Osteoblast (primary cell): ENCODE measurements around the gene SH2D6. TPM values are rescaled to one million over a fixed set of nuclear protein-coding genes. Genes with fewer than 3 reads are reported as not detected.

Experiments
- DNase-seq: peaks from one replicate; pipeline ENCODE4 v3.0.0; 2011; ENCODE audit warnings: low spot score, mixed read lengths; ENCODE audit not compliant: insufficient read length; ENCODE audit errors: missing footprints
- H2AFZ ChIP-seq: 2 replicates; pipeline ENCODE4 v1.6.0; 2011; ENCODE audit warnings: mild to moderate bottlenecking, low read length
- H3K27ac ChIP-seq: 2 replicates; pipeline ENCODE4 v1.5.1; 2011; ENCODE audit warnings: mild to moderate bottlenecking, low read depth, low read length, moderate library complexity
- H3K27me3 ChIP-seq: 2 replicates; pipeline ENCODE4 v1.6.0; 2012; ENCODE audit warnings: mild to moderate bottlenecking, control low read depth, inconsistent platforms, low read length, moderate library complexity; ENCODE audit not compliant: insufficient read depth
- H3K36me3 ChIP-seq: 2 replicates; pipeline ENCODE4 v1.5.1; 2011; ENCODE audit warnings: mild to moderate bottlenecking, low read length, control low read depth, moderate library complexity; ENCODE audit not compliant: insufficient read depth
- H3K4me1 ChIP-seq: 2 replicates; pipeline ENCODE4 v1.5.1; 2011; ENCODE audit warnings: mild to moderate bottlenecking, low read length, control low read depth, moderate library complexity; ENCODE audit not compliant: insufficient read depth
- H3K4me2 ChIP-seq: 2 replicates; pipeline ENCODE4 v1.6.0; 2011; ENCODE audit warnings: mild to moderate bottlenecking, low read length; ENCODE audit not compliant: insufficient read depth
- H3K4me3 ChIP-seq: fragments of 200-600 bp; sonication (generic); 3 replicates; pipeline ENCODE4 v1.5.1; 2012; ENCODE audit warnings: mild to moderate bottlenecking, low read length, inconsistent platforms; ENCODE audit not compliant: insufficient read depth
- H3K79me2 ChIP-seq: 2 replicates; pipeline ENCODE4 v1.6.0; 2012; ENCODE audit warnings: mild to moderate bottlenecking, low read length, control low read depth, inconsistent platforms; ENCODE audit not compliant: insufficient read depth
- H3K9me3 ChIP-seq: 2 replicates; pipeline ENCODE4 v1.5.1; 2011; ENCODE audit warnings: low read depth, low read length, control low read depth
- H4K20me1 ChIP-seq: 2 replicates; pipeline ENCODE4 v1.6.0; 2012; ENCODE audit warnings: mild to moderate bottlenecking, low read length, control low read depth; ENCODE audit not compliant: insufficient read depth
- total RNA-seq: library from RNA; depleted of rRNA; stranded (reverse); fragments of >200 nt; gene quantifications from 2 replicates; pipeline ENCODE4 v1.2.3, GENCODE V29; 2012
- TF ChIP-seq, protein P1 (sequence below): IDR thresholded peaks from 2 replicates; pipeline ENCODE4 v1.5.1; 2011; ENCODE audit warnings: mild to moderate bottlenecking, low read depth, low read length, moderate library complexity; ENCODE audit errors: extremely low read depth

SH2D6 gene
- total RNA-seq, result under 0.01 TPM in 1 of 2 replicates, not detected in the other

DNA sequence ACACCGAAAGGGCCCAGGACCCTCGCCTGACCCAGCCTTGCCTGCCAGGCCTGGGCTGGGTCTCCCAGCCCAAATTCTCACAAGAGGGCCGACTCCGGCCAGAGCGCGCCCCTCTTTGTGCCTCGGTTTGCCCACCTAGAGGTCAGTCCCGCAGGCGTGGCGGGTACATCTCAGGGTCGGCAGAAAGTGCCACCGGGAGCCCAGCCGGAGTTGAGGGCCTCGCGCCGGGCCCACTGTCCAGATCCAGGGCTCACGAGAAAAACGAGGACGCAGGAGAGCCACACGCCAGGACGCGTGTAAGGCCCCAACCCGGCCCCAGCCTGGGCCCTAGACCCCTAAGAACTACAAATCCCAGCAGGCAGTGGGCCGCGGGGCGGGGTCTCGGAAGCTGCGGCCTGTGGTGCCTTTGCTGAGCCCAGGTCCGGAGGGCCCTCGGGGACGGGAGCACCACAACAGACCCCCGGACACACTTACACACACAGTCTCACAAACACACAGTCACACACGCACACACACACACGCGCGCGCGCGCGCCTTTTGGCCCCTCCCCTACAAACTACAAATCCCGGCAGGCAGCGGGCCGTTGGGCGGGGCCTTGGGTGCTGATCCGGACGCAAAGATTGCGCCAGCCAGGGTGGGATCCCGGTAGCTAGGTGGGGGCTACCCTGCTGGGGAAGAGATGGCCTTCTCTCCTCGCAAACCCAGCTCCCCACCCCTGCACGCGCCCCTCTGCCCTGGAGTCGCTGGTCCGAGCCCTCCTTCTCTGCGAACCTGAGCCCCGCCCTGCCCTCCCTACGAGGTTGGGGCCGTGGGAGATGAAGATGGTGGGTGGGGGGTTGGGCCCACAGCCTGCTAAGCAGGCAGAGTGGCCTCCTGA lies at the start of gene SH2D6:
Gene SH2D6, plus strand, starts transcription at position 583 of the 877 bp plus-strand sequence. CDS start 10,752 bp downstream, outside the sequence.
- Histone ChIP-seq H4K20me1 (no peaks in the 10 kb centered on the region), H2AFZ (peak within 1 kb of the TSS; percentile 89), H3K79me2 (peaks cover 6% of the 10 kb centered on the region), H3K36me3 (no peaks in the 10 kb centered on the region), H3K27ac (peak within 1 kb of the TSS; percentile 81), H3K9me3 (no peaks in the 10 kb centered on the region), H3K27me3 (no peaks in the 10 kb centered on the region), H3K4me1 (peaks cover 35% of the 10 kb centered on the region), H3K4me2 (peak within 1 kb of the TSS; percentile 92), H3K4me3 (peak within 1 kb of the TSS; percentile 94)
- peak; percentile 97 for DNase-seq
- TF ChIP-seq, protein P1, sequence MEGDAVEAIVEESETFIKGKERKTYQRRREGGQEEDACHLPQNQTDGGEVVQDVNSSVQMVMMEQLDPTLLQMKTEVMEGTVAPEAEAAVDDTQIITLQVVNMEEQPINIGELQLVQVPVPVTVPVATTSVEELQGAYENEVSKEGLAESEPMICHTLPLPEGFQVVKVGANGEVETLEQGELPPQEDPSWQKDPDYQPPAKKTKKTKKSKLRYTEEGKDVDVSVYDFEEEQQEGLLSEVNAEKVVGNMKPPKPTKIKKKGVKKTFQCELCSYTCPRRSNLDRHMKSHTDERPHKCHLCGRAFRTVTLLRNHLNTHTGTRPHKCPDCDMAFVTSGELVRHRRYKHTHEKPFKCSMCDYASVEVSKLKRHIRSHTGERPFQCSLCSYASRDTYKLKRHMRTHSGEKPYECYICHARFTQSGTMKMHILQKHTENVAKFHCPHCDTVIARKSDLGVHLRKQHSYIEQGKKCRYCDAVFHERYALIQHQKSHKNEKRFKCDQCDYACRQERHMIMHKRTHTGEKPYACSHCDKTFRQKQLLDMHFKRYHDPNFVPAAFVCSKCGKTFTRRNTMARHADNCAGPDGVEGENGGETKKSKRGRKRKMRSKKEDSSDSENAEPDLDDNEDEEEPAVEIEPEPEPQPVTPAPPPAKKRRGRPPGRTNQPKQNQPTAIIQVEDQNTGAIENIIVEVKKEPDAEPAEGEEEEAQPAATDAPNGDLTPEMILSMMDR, result no peak

- H3K79me2 ChIP-seq, result no peaks in the 10 kb centered on the region
- peaks cover 17% of the 10 kb centered on the region for H3K36me3 ChIP-seq
- no peak overlapping the region for H3K4me2 ChIP-seq
- DNase-seq, result peak; percentile 60
- no peaks in the 10 kb centered on the region for H3K27me3 ChIP-seq
- H3K4me3 ChIP-seq, result no peak overlapping the region
- peaks cover 10% of the 10 kb centered on the region for H3K4me1 ChIP-seq
- TF ChIP-seq, protein P1, result no peak
- H3K9me3 ChIP-seq, result no peaks in the 10 kb centered on the region
- no peaks in the 10 kb centered on the region for H4K20me1 ChIP-seq
- no peak overlapping the region for H2AFZ ChIP-seq
- H3K27ac ChIP-seq, result no peak overlapping the region
Observed at GRCh38 chr2:85368921-85369320, 49.6 kb upstream of the SH2D6 start.

GRCh38 chr2:85369500-85369899 lies 49.0 kb upstream of the SH2D6 start:
- TF ChIP-seq, protein P1, result no peak
- Histone ChIP-seq H3K27me3 (no peaks in the 10 kb centered on the region), H3K4me3 (no peak overlapping the region), H3K9me3 (no peaks in the 10 kb centered on the region), H3K4me2 (no peak overlapping the region), H4K20me1 (no peaks in the 10 kb centered on the region), H3K4me1 (peaks cover 10% of the 10 kb centered on the region), H3K27ac (no peak overlapping the region), H3K36me3 (peaks cover 17% of the 10 kb centered on the region), H2AFZ (no peak overlapping the region), H3K79me2 (no peaks in the 10 kb centered on the region)
- DNase-seq, result no peak

- Histone ChIP-seq H2AFZ (no peak overlapping the region), H3K79me2 (no peaks in the 10 kb centered on the region), H3K27ac (no peak overlapping the region), H3K27me3 (no peaks in the 10 kb centered on the region), H4K20me1 (no peaks in the 10 kb centered on the region), H3K4me1 (peaks cover 10% of the 10 kb centered on the region), H3K36me3 (peaks cover 20% of the 10 kb centered on the region), H3K4me3 (no peak overlapping the region), H3K9me3 (no peaks in the 10 kb centered on the region), H3K4me2 (no peak overlapping the region)
- no peak for DNase-seq
- TF ChIP-seq, protein P1, result no peak
Observed at GRCh38 chr2:85371045-85371444, 47.5 kb upstream of the SH2D6 start.
